Urinary bladder (tissue), 4 donors: ENCODE data around the gene WRNIP1. TPM values are rescaled to one million over a fixed set of nuclear protein-coding genes. Genes with fewer than 3 reads are reported as not detected.

Experiments used
- DNase-seq: peaks from one replicate; pipeline ENCODE4 v3.0.0-alpha.2; 2015; ENCODE audit errors: extremely low spot score
- H3K27ac ChIP-seq: one replicate; pipeline ENCODE4 v1.5.1; 2013; ENCODE audit warnings: low read depth, mild to moderate bottlenecking, moderate library complexity
- H3K36me3 ChIP-seq: one replicate; pipeline ENCODE4 v1.6.1; 2013; ENCODE audit warnings: mild to moderate bottlenecking, moderate library complexity; ENCODE audit not compliant: insufficient read depth
- H3K4me1 ChIP-seq: one replicate; pipeline ENCODE4 v1.6.1; 2013; ENCODE audit warnings: mild to moderate bottlenecking, moderate library complexity; ENCODE audit not compliant: insufficient read depth
- H3K4me3 ChIP-seq: one replicate; pipeline ENCODE4 v1.5.1; 2013; ENCODE audit warnings: low read depth, low read length
- WGBS: extraction: QIAGEN DNeasy Blood & Tissue Kit; methylation state at CpG from one replicate; pipeline ENCODE4 v1.1.7; 2013; 5-methylcytosine and 5-hydroxymethylcytosine counted together
- polyA plus RNA-seq: library from polyadenylated mRNA; stranded (reverse); fragments of 200-250 nt; gene quantifications from one replicate; pipeline ENCODE4 v1.2.3, GENCODE V29; 2013
- total RNA-seq: library from RNA; depleted of rRNA; stranded (reverse); fragments of >200 nt; gene quantifications from one replicate; pipeline ENCODE4 v1.2.3, GENCODE V29; 2014
- donor health status: healthy with polysubstance abuse.
- donor health status: healthy.

Gene WRNIP1
- total and polyA plus RNA-seq, 2 donors: 31.5 to 42.1 TPM

DNA sequence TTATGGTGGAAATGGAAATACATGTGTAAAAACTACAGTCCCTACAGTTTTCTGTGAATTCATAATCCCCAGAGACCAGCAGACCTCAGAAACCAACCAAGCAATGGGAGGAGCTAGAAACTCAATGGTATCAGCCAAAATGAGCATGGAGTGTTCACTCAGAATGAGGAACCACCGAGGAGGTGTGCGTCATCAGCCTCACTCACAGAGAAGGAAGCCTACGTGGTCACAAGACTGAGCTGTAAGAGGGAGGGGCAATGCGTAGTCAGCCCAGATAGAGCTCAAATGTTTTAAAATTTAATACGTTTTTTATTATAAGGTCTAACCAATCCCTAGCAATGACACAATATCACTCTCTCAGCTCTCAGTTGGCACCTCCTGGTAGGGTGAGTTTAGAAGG is 31.9 kb upstream of the WRNIP1 start:
- H3K27ac ChIP-seq: no peak overlapping the region

DNA sequence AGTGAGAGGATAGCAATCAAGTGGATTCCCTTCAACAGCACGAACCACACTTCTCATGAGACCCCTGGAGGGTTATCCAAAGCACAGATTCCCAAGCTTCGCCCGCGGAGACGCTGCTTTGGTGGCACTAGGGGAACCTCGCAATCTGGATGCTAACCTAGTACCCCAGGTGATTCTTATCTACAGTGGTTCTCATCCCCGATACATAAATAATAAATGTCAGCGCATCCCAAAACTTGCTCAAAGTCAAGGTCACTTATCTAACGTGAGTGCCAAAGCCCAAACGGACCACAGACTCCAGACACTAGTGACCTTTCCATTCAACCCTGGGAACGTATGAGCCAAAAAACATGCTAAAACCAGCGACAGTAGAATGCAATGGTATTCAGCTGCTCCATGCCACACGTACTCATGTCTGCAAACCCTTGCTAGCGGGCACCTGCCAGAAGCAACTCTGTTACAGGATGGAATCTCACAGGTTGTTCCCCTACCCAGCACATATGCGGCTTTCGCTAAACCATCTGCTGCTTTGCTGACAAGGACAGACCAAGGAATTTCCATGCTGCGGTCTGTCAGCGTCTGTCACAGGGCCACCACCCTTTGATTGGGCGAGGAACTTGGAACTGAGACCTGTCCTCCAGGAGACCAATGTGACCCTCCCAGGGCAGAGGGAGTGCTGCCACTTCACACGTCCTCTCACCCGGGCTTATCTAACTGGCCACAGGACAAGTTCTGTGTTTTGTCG is 31.3 kb upstream of the WRNIP1 start:
- H3K4me3 ChIP-seq: no peak overlapping the region
- no peaks in the 10 kb centered on the region for H3K4me1 ChIP-seq
- H3K27ac ChIP-seq: no peak overlapping the region
- H3K36me3 ChIP-seq: no peaks in the 10 kb centered on the region
- WGBS: 85% methylated on average over 22 of the region's 22 CpGs
- DNase-seq: no peak

More for the DNA sequence above, 31.9 kb upstream of the WRNIP1 start:
- Histone ChIP-seq H3K4me3 (no peak overlapping the region), H3K36me3 (no peaks in the 10 kb centered on the region), H3K4me1 (no peaks in the 10 kb centered on the region)
- DNase-seq: no peak
- 82% methylated on average over 5 of the region's 5 CpGs for WGBS

- Histone ChIP-seq H3K4me3 (no peak overlapping the region), H3K27ac (no peak overlapping the region), H3K36me3 (no peaks in the 10 kb centered on the region), H3K4me1 (no peaks in the 10 kb centered on the region)
- no peak for DNase-seq
- WGBS: 90% methylated on average over 2 of the region's 2 CpGs
These were observed 30.6 kb upstream of the WRNIP1 start for GRCh38 chr6:2734488-2735166.

GRCh38 chr6:2737885-2738284 is 27.3 kb upstream of the WRNIP1 start:
- Histone ChIP-seq H3K4me3 (no peak overlapping the region), H3K27ac (no peak overlapping the region), H3K4me1 (peaks cover 2% of the 10 kb centered on the region), H3K36me3 (no peaks in the 10 kb centered on the region)
- DNase-seq: no peak
- 58% methylated on average over 3 of the region's 3 CpGs for WGBS

DNA sequence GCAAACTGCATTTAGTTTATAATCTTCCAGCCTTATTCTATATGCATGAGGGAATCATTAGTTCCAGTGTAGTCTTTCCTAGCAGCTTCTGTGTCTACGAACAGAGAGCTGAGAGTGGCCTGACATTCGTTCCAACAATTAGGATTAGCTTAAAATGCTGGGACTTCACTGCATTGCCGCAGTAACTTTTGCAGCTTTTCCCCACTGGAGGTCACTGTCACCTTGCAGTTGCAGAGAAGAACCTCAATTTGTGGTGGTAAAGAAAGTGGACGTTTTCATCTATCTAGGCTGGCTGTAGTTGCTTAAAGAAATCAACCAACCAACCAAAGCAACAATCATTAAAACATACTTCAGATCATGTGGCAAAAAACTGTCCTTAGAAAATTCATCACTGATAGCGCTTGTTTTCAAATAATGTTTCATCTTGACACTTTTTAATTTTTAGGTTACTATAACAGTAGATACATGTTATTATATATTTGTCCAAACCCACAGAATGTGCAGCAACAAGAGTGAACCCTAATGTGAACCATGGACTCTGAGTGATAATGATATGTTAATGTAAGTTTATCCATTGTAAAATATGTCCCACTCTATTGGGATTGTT is 26.7 kb upstream of the WRNIP1 start:
- WGBS: 26% methylated on average over 5 of the region's 5 CpGs
- Histone ChIP-seq H3K36me3 (no peaks in the 10 kb centered on the region), H3K4me3 (no peak overlapping the region), H3K4me1 (peaks cover 2% of the 10 kb centered on the region), H3K27ac (no peak overlapping the region)
- no peak for DNase-seq

- no peak overlapping the region for H3K4me3 ChIP-seq
- 93% methylated on average over 4 of the region's 4 CpGs for WGBS
- no peak overlapping the region for H3K27ac ChIP-seq
- no peaks in the 10 kb centered on the region for H3K36me3 ChIP-seq
- DNase-seq: no peak
- peaks cover 2% of the 10 kb centered on the region for H3K4me1 ChIP-seq
These were observed 25.9 kb upstream of the WRNIP1 start for GRCh38 chr6:2739335-2739734.

GRCh38 chr6:2740581-2740980 is 24.6 kb upstream of the WRNIP1 start:
- H3K4me1 ChIP-seq: peaks cover 2% of the 10 kb centered on the region
- 88% methylated on average over 5 of the region's 5 CpGs for WGBS
- H3K27ac ChIP-seq: no peak overlapping the region
- H3K4me3 ChIP-seq: no peak overlapping the region
- no peaks in the 10 kb centered on the region for H3K36me3 ChIP-seq
- DNase-seq: no peak

- H3K36me3 ChIP-seq: no peaks in the 10 kb centered on the region
- H3K4me1 ChIP-seq: peaks cover 2% of the 10 kb centered on the region
- DNase-seq: no peak
- H3K4me3 ChIP-seq: no peak overlapping the region
- 90% methylated on average over 2 of the region's 2 CpGs for WGBS
- H3K27ac ChIP-seq: no peak overlapping the region
These were observed 23.4 kb upstream of the WRNIP1 start for GRCh38 chr6:2741756-2742155.

DNA sequence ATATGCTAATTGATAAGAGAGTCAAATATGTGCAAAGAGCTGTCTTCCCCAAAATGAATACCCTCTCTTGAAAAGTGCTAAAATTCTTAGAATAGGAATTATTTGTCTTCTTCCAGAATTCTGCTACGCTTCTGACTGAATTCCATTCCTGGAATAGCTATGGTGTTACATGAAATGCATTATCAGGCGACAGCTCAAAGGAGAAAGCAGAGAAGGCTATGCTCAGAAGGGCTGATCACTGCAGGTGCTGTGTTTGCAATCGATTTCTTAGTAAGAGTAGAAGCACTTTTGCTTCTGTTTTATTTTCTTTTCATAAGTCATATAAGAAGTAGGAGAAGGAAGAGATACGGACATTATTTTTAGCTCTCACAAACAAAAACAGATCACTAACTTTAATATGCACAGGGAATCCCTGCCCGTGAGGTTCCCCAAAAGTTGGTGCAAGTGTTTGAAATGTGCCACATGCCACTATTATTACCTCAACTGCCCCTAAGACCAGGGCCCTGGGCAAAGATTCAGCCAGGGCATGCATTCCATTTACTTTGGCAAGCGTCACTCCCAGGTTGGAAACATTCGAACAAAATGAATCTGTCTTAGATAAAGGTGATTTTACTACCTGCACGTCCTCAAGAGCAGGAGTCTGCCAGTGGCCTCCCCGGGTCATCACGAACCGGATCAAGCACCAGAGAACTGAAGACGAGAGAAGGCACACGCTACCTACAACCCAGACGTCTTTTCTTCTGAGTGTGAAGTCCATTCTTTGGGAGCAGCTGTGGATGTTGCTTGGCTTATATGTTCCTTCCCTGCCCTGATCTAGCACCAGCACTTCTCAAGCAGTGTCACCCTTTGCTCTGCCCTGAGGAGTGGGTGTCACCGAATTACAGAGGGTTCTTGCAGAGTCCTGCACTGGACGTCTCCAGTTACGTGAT is 21.6 kb upstream of the WRNIP1 start:
- peaks cover 2% of the 10 kb centered on the region for H3K4me1 ChIP-seq
- no peaks in the 10 kb centered on the region for H3K36me3 ChIP-seq
- H3K4me3 ChIP-seq: no peak overlapping the region
- no peak overlapping the region for H3K27ac ChIP-seq
- no peak for DNase-seq
- 81% methylated on average over 17 of the region's 17 CpGs for WGBS

GRCh38 chr6:2744209-2744771 is 20.9 kb upstream of the WRNIP1 start:
- H3K4me1 ChIP-seq: peaks cover 2% of the 10 kb centered on the region
- H3K36me3 ChIP-seq: no peaks in the 10 kb centered on the region
- 67% methylated on average over 9 of the region's 9 CpGs for WGBS
- no peak overlapping the region for H3K4me3 ChIP-seq
- no peak overlapping the region for H3K27ac ChIP-seq
- DNase-seq: no peak

DNA sequence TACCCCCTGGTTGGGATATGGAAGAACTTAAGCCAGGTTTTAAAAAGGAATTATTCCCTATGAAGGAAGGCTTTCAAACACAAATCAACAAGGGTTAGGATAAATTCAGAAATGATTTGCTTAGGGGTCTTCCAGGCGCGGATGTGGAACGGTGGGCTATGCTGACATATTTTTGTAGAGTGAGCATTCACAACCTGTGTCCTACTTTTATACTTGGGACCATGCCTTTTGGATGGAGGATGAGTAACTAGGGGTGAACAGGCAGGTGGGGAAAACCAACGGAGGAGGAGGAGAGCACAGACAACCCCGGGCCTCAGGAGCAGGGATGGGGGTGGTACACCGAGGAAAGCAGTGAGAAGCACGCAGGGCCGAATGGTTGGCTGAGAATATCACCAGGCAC is 20.4 kb upstream of the WRNIP1 start:
- 91% methylated on average over 8 of the region's 8 CpGs for WGBS
- Histone ChIP-seq H3K27ac (no peak overlapping the region), H3K4me3 (no peak overlapping the region), H3K4me1 (peaks cover 2% of the 10 kb centered on the region), H3K36me3 (no peaks in the 10 kb centered on the region)
- DNase-seq: no peak

DNA sequence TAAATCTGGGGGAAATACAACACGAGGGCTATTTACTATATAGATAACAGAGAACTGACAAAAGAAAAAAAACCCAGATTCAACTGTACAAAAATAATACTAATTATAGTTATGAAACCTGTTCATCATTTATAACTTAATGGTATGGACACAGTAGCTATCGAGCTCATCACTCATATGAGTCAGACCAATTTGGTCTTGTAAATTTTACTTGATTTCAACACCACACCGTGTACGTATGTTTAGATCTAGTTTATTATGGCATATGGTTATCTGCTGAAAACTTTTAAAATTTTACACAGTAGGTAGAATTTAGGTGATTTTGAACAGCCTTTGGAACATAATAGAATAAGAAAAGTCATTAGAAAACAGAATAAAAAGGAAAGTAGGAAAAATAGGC is 19.9 kb upstream of the WRNIP1 start:
- WGBS: 89% methylated on average over 4 of the region's 4 CpGs
- H3K4me1 ChIP-seq: peaks cover 2% of the 10 kb centered on the region

DNA sequence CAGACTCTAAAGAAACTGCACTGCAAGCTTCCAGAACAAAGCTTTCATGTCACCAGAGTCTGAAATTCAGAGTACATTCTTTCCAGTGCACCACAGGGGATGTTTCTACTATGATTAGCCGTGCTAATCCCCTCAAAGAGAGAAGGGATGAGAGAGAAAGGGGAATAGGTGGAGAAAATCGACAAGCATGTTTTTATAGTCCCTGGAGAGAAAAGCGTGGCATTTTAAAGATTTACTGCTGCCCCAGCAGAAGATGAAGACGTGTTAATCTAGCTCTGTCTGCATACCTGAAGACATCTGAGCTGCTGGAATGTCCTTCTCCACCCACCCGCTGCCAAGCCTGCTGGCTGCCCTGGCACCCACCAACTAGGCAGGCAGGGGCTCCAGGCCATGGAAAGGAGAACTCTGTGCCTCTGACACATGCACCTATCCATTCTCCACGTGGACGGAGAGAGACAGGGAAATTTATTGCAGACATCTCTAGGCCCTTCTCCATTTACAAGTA is 18.6 kb upstream of the WRNIP1 start:
- H3K27ac ChIP-seq: no peak overlapping the region
- DNase-seq: no peak
- no peak overlapping the region for H3K4me3 ChIP-seq
- H3K36me3 ChIP-seq: no peaks in the 10 kb centered on the region
- 49% methylated on average over 7 of the region's 7 CpGs for WGBS
- peaks cover 2% of the 10 kb centered on the region for H3K4me1 ChIP-seq

More for the DNA sequence above, 19.9 kb upstream of the WRNIP1 start:
- no peak for DNase-seq
- no peak overlapping the region for H3K4me3 ChIP-seq
- no peaks in the 10 kb centered on the region for H3K36me3 ChIP-seq
- no peak overlapping the region for H3K27ac ChIP-seq
